Measurements from ENCODE around the gene GIPC1. TPM values are rescaled to one million over a fixed set of nuclear protein-coding genes. Genes with fewer than 3 reads are reported as not detected.

The GIPC1 gene
- polyA plus RNA-seq, 1 of the 3 experiments (the other 2 are of a cell fraction), result 144 TPM

DNA sequence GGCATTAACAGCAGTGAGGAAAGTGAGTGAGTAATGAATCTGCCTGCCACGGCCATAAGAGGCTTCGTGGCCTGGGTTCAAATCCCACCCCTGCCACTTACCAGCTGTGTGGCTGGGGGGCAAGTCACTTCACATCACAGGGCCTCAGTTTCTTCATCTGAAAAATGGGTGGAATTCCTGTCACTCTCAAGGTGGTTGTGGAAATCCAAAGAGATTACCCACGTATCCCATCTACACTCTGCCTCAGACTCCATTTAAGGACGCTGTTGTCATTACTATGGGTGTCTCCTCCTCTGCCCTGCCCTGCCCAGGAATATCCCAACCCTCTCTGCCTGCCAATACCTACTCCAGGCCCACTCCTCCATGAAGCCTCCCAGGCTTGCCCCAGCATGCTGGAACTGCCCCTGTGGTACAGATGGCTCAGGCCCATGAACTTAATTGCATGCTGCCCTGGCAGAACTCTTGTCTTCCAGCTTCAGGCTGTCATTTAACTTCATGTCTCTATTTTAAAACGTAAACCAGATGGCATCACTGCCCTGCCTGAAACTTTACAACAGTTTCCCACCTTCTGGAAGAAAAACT lies 3.1 kb downstream of the GIPC1 start:
- peaks cover 20% of the 10 kb centered on the region for H4K20me1 ChIP-seq (ENCODE audit: insufficient read depth)
- WGBS (ENCODE audit: low lambda C conversion rate), result 76% methylated on average over 5 of the region's 5 CpGs
- no peak overlapping the region for H3K4me3 ChIP-seq (ENCODE audit: low read depth in 2 of 2, low read length in 1 of 2)
- H3K9ac ChIP-seq, result no peak overlapping the region
- no peaks in the 10 kb centered on the region for H3K27me3 ChIP-seq (ENCODE audit: insufficient read depth)
- no peaks in the 10 kb centered on the region for H3K9me2 ChIP-seq
- H3K79me2 ChIP-seq (ENCODE audit: insufficient read depth), result peaks cover 54% of the 10 kb centered on the region
- POLR2A ChIA-PET, result no interaction called here
- H2AFZ ChIP-seq (ENCODE audit: low read depth), result no peak overlapping the region
- CTCF ChIA-PET, result interaction anchor here (0.8 to 3.6 kb wide), 7 partner anchors 10 to 356 kb away, joined by 3 to 34 read pairs (median 3); partner anchors contain the start of gene DNAJB1
- no peak for DNase-seq
- no peaks in the 10 kb centered on the region for H3K9me3 ChIP-seq
- H3K4me1 ChIP-seq (ENCODE audit: control insufficient read depth in 1 of 2, insufficient read depth in 2 of 2, low read depth in 1 of 2, low read length in 1 of 2), result peaks cover 4 to 25% of the 10 kb centered on the region in 2 experiments; a peak in 2 of 4 replicates
- no peak overlapping the region; a peak in 1 of 4 replicates for H3K27ac ChIP-seq (ENCODE audit: low read depth in 2 of 2, low read length in 1 of 2)
- H3F3A ChIP-seq (replicated peaks; ENCODE audit: insufficient read depth), result no peaks in the 10 kb centered on the region
- no peak for TF ChIP-seq USF1 (IDR thresholded peaks at IDR 0.05; ENCODE audit: borderline replicate concordance, low read depth)
- TF ChIP-seq TCF12 (IDR thresholded peaks at IDR 0.05), result peak; percentile 14; the same call in 1 of the 2 replicates
- H3K36me3 ChIP-seq (replicated peaks in 1 of 2; ENCODE audit: control insufficient read depth in 1 of 2, insufficient read depth in 2 of 2, low read length in 1 of 2), result peaks cover 4 to 6% of the 10 kb centered on the region in 2 experiments
- no peak overlapping the region for H3K4me2 ChIP-seq

GRCh38 chr19:14487370-14488125 lies 8.4 kb downstream of the GIPC1 start:
- no peak overlapping the region for H3K4me3 ChIP-seq (ENCODE audit: low read depth in 2 of 2, low read length in 1 of 2)
- H3F3A ChIP-seq (replicated peaks; ENCODE audit: insufficient read depth), result peaks cover 8% of the 10 kb centered on the region
- no peak overlapping the region for H3K4me2 ChIP-seq
- no peaks in the 10 kb centered on the region for H3K9me2 ChIP-seq
- H3K27ac ChIP-seq (ENCODE audit: low read depth in 2 of 2, low read length in 1 of 2), result no peak overlapping the region
- no peaks in the 10 kb centered on the region for H3K9me3 ChIP-seq
- TF ChIP-seq FOXM1 (IDR thresholded peaks at IDR 0.05; ENCODE audit: low read depth), result no peak
- TF ChIP-seq POLR2AphosphoS5 (IDR thresholded peaks at IDR 0.05; ENCODE audit: low read depth, low read length), result no peak
- no peak for TF ChIP-seq FOXJ3 (CRISPR knock-in tag; IDR thresholded peaks at IDR 0.05)
- TF ChIP-seq RFX5 (IDR thresholded peaks at IDR 0.05; ENCODE audit: low read length), result no peak
- no peak for TF ChIP-seq TCF12 (IDR thresholded peaks at IDR 0.05)
- no peak for TF ChIP-seq RAD21 (IDR thresholded peaks at IDR 0.05; ENCODE audit: low read length)
- TF ChIP-seq TEAD4 (IDR thresholded peaks at IDR 0.05; ENCODE audit: borderline replicate concordance, insufficient read depth), result no peak
- TF ChIP-seq, protein P1, sequence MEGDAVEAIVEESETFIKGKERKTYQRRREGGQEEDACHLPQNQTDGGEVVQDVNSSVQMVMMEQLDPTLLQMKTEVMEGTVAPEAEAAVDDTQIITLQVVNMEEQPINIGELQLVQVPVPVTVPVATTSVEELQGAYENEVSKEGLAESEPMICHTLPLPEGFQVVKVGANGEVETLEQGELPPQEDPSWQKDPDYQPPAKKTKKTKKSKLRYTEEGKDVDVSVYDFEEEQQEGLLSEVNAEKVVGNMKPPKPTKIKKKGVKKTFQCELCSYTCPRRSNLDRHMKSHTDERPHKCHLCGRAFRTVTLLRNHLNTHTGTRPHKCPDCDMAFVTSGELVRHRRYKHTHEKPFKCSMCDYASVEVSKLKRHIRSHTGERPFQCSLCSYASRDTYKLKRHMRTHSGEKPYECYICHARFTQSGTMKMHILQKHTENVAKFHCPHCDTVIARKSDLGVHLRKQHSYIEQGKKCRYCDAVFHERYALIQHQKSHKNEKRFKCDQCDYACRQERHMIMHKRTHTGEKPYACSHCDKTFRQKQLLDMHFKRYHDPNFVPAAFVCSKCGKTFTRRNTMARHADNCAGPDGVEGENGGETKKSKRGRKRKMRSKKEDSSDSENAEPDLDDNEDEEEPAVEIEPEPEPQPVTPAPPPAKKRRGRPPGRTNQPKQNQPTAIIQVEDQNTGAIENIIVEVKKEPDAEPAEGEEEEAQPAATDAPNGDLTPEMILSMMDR (IDR thresholded peaks at IDR 0.05), result no peak
- TF ChIP-seq, protein P2, sequence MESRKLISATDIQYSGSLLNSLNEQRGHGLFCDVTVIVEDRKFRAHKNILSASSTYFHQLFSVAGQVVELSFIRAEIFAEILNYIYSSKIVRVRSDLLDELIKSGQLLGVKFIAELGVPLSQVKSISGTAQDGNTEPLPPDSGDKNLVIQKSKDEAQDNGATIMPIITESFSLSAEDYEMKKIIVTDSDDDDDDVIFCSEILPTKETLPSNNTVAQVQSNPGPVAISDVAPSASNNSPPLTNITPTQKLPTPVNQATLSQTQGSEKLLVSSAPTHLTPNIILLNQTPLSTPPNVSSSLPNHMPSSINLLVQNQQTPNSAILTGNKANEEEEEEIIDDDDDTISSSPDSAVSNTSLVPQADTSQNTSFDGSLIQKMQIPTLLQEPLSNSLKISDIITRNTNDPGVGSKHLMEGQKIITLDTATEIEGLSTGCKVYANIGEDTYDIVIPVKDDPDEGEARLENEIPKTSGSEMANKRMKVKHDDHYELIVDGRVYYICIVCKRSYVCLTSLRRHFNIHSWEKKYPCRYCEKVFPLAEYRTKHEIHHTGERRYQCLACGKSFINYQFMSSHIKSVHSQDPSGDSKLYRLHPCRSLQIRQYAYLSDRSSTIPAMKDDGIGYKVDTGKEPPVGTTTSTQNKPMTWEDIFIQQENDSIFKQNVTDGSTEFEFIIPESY (IDR thresholded peaks at IDR 0.05; ENCODE audit: borderline replicate concordance, low read depth), result no peak
- TF ChIP-seq, protein P3, sequence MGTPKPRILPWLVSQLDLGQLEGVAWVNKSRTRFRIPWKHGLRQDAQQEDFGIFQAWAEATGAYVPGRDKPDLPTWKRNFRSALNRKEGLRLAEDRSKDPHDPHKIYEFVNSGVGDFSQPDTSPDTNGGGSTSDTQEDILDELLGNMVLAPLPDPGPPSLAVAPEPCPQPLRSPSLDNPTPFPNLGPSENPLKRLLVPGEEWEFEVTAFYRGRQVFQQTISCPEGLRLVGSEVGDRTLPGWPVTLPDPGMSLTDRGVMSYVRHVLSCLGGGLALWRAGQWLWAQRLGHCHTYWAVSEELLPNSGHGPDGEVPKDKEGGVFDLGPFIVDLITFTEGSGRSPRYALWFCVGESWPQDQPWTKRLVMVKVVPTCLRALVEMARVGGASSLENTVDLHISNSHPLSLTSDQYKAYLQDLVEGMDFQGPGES (IDR thresholded peaks at IDR 0.05; ENCODE audit: low read depth, low read length), result no peak
- TF ChIP-seq GABPA (IDR thresholded peaks at IDR 0.05; ENCODE audit: low read depth), result no peak
- TF ChIP-seq RCOR1 (IDR thresholded peaks at IDR 0.05; ENCODE audit: low read length), result no peak
- TF ChIP-seq USF2 (IDR thresholded peaks at IDR 0.05; ENCODE audit: borderline replicate concordance, low read depth, low read length), result no peak
- H4K20me1 ChIP-seq (ENCODE audit: insufficient read depth), result peaks cover 17% of the 10 kb centered on the region
- no peak overlapping the region for H3K9ac ChIP-seq
- H3K4me1 ChIP-seq (ENCODE audit: control insufficient read depth in 1 of 2, insufficient read depth in 2 of 2, low read depth in 1 of 2, low read length in 1 of 2), result no peaks in the 10 kb centered on the region
- no peak overlapping the region for H2AFZ ChIP-seq (ENCODE audit: low read depth)
- H3K36me3 ChIP-seq (replicated peaks in 1 of 2; ENCODE audit: control insufficient read depth in 1 of 2, insufficient read depth in 2 of 2, low read length in 1 of 2), result peaks cover 6 to 10% of the 10 kb centered on the region in 2 experiments
- ChIA-PET CTCF (interaction anchor here (0.8 to 3.4 kb wide), 6 partner anchors 8 to 350 kb away, joined by 3 to 22 read pairs (median 3); no protein-coding TSS in a partner anchor), POLR2A (no interaction called here)
- 89% methylated on average over 16 of the region's 16 CpGs for WGBS (ENCODE audit: low lambda C conversion rate)
- peaks cover 38% of the 10 kb centered on the region for H3K79me2 ChIP-seq (ENCODE audit: insufficient read depth)
- no peak for DNase-seq
- no peaks in the 10 kb centered on the region for H3K27me3 ChIP-seq (ENCODE audit: insufficient read depth)
